H1 (cell line): ENCODE data around the gene CUEDC1. TPM values are rescaled to one million over a fixed set of nuclear protein-coding genes. Genes with fewer than 3 reads are reported as not detected.

ENCODE experiments used
- CTCF ChIA-PET: fragments of 300-600 bp; sonication (Branson Sonifier 250); formaldehyde crosslinking; loops from one replicate; lab custom pipeline; 2021; ENCODE audit not compliant: partially characterized antibody; lab: Charles Lee
- POLR2A ChIA-PET: fragments of 300-600 bp; sonication (Branson Sonifier 250); formaldehyde crosslinking; loops from one replicate; lab custom pipeline; 2021; ENCODE audit warnings: inconsistent platforms; ENCODE audit not compliant: partially characterized antibody; lab: Charles Lee
- DNase-seq, 2 experiments: peaks; one replicate each; pipeline versions ENCODE4 v3.0.0 to v3.0.0-alpha.2; 2010 to 2022; ENCODE audit warnings: low spot score in 2 of 2, low read depth in 1 of 2, mixed read lengths in 1 of 2
- FAIRE-seq: peaks from 2 replicates; lab custom pipeline; 2011; peaks lifted over from hg19 to GRCh38; lab: Jason Lieb, UNC
- H2AFZ ChIP-seq: 2 replicates; pipeline ENCODE4 v1.8.1; 2012; ENCODE audit warnings: low read length, inconsistent platforms
- H2AK5ac ChIP-seq: 2 replicates; pipeline ENCODE4 v1.6.1; 2013; ENCODE audit warnings: low read depth, low read length
- H2BK120ac ChIP-seq: replicated peaks from 2 replicates; pipeline ENCODE3; 2013; ENCODE audit warnings: low read depth, low read length, inconsistent platforms
- H2BK12ac ChIP-seq: 2 replicates; pipeline ENCODE4 v1.6.1; 2013; ENCODE audit warnings: low read depth, low read length
- H2BK15ac ChIP-seq: 2 replicates; pipeline ENCODE4 v1.6.1; 2013; ENCODE audit warnings: low read length
- H2BK20ac ChIP-seq: 2 replicates; pipeline ENCODE4 v1.6.1; 2013; ENCODE audit warnings: low read length
- H2BK5ac ChIP-seq: 2 replicates; pipeline ENCODE4 v1.6.1; 2013; ENCODE audit warnings: low read depth, low read length
- H3K14ac ChIP-seq: 2 replicates; pipeline ENCODE4 v1.6.1; 2013; ENCODE audit warnings: inconsistent platforms; ENCODE audit not compliant: insufficient read length
- H3K18ac ChIP-seq: 2 replicates; pipeline ENCODE4 v1.6.1; 2013; ENCODE audit warnings: low read length; ENCODE audit errors: extremely low read depth
- H3K23ac ChIP-seq: 2 replicates; pipeline ENCODE4 v1.6.1; 2013; ENCODE audit warnings: inconsistent platforms; ENCODE audit not compliant: insufficient read length
- H3K23me2 ChIP-seq: 2 replicates; pipeline ENCODE4 v1.6.1; 2013; ENCODE audit warnings: low read depth, low read length
- H3K27ac ChIP-seq: 2 replicates; pipeline ENCODE4 v1.6.1; 2011; ENCODE audit warnings: low read depth, low read length, inconsistent platforms
- H3K27me3 ChIP-seq, 4 experiments: replicated peaks in 1 of 4; 1 replicate in 1 of 4; 2 replicates in 3 of 4; pipeline versions ENCODE4 v1.6.1 to v1.8.1; 2011 to 2013; ENCODE audit warnings: low read length in 3 of 4, mild to moderate bottlenecking in 3 of 4, inconsistent platforms in 2 of 4, mixed read lengths in 2 of 4, moderate library complexity in 1 of 4; ENCODE audit not compliant: control insufficient read depth in 3 of 4, insufficient read depth in 3 of 4; ENCODE audit errors: extremely low read depth in 1 of 4
- H3K36me3 ChIP-seq, 4 experiments: 2 replicates each; pipeline versions ENCODE4 v1.6.1 to v1.8.1; 2011 to 2013; ENCODE audit warnings: mild to moderate bottlenecking in 4 of 4, low read length in 3 of 4, moderate library complexity in 2 of 4, control low read depth in 1 of 4, inconsistent platforms in 1 of 4; ENCODE audit not compliant: insufficient read depth in 4 of 4, control insufficient read depth in 2 of 4
- H3K4ac ChIP-seq: replicated peaks from 2 replicates; pipeline ENCODE3; 2013; ENCODE audit warnings: low read length, low read depth, mixed read lengths, inconsistent platforms; ENCODE audit not compliant: insufficient read length
- H3K4me1 ChIP-seq, 4 experiments: replicated peaks in 1 of 4; 1 replicate in 1 of 4; 2 replicates in 3 of 4; pipeline versions ENCODE4 v1.6.1 to v1.8.1; 2011 to 2013; ENCODE audit warnings: low read length in 3 of 4, inconsistent platforms in 2 of 4, mixed read lengths in 1 of 4; ENCODE audit not compliant: insufficient read depth in 4 of 4, control insufficient read depth in 3 of 4
- H3K4me2 ChIP-seq, 2 experiments: 2 replicates each; pipeline versions ENCODE4 v1.6.1 to v1.8.1; 2011 to 2013; ENCODE audit warnings: low read depth in 2 of 2, low read length in 2 of 2, control low read depth in 1 of 2, inconsistent platforms in 1 of 2, mild to moderate bottlenecking in 1 of 2; ENCODE audit not compliant: insufficient read depth in 1 of 2
- H3K4me3 ChIP-seq, 4 experiments: fragments of 200-600, 300-600 bp in 1 of 4; sonication (generic), shearing (Covaris generic), sonication (Bioruptor Twin) in 1 of 4; 2 replicates each; pipeline versions ENCODE4 v1.5.1 to v1.8.1; 2011 to 2016; ENCODE audit warnings: low read length in 4 of 4, low read depth in 3 of 4, control low read depth in 2 of 4, inconsistent platforms in 2 of 4, mild to moderate bottlenecking in 2 of 4, mixed read lengths in 1 of 4, moderate library complexity in 1 of 4; ENCODE audit not compliant: insufficient read depth in 2 of 4; ENCODE audit errors: extremely low read depth in 1 of 4
- H3K56ac ChIP-seq: replicated peaks from 2 replicates; pipeline ENCODE3; 2013; ENCODE audit warnings: low read depth, mild to moderate bottlenecking, mixed read lengths, low read length, inconsistent platforms; ENCODE audit not compliant: insufficient read length
- H3K79me1 ChIP-seq: 2 replicates; pipeline ENCODE4 v1.6.1; 2013; ENCODE audit warnings: low read depth, low read length, control low read depth
- H3K79me2 ChIP-seq, 2 experiments: 2 replicates each; pipeline versions ENCODE4 v1.6.1 to v1.8.1; 2012 to 2013; ENCODE audit warnings: low read length in 2 of 2, mild to moderate bottlenecking in 2 of 2, inconsistent platforms in 1 of 2; ENCODE audit not compliant: insufficient read depth in 2 of 2, control insufficient read depth in 1 of 2
- H3K9ac ChIP-seq, 4 experiments: replicated peaks in 1 of 4; 1 replicate in 1 of 4; 2 replicates in 3 of 4; pipeline versions ENCODE4 v1.6.1 to v1.8.1; 2011 to 2013; ENCODE audit warnings: low read depth in 3 of 4, low read length in 3 of 4, control low read depth in 2 of 4, mild to moderate bottlenecking in 2 of 4, moderate library complexity in 2 of 4, inconsistent platforms in 1 of 4; ENCODE audit errors: extremely low read depth in 1 of 4
- H3K9me3 ChIP-seq, 2 experiments: 2 replicates each; pipeline versions ENCODE4 v1.6.1 to v1.8.1; 2012 to 2013; ENCODE audit warnings: mild to moderate bottlenecking in 2 of 2, moderate library complexity in 2 of 2, control low read depth in 1 of 2, inconsistent platforms in 1 of 2, low read depth in 1 of 2, low read length in 1 of 2, mixed read lengths in 1 of 2; ENCODE audit not compliant: insufficient read depth in 2 of 2
- H4K20me1 ChIP-seq, 2 experiments: replicated peaks in 1 of 2; 2 replicates each; pipeline versions ENCODE3 to v1.8.1; 2011 to 2013; ENCODE audit warnings: inconsistent platforms in 2 of 2, low read length in 2 of 2, mild to moderate bottlenecking in 1 of 2; ENCODE audit not compliant: insufficient read depth in 2 of 2, control insufficient read depth in 1 of 2
- H4K5ac ChIP-seq: 2 replicates; pipeline ENCODE4 v1.6.1; 2013; ENCODE audit warnings: low read length, low read depth, mixed read lengths, inconsistent platforms; ENCODE audit not compliant: insufficient read length
- H4K8ac ChIP-seq: 2 replicates; pipeline ENCODE4 v1.8.0; 2013; ENCODE audit warnings: mild to moderate bottlenecking, moderate library complexity, low read length, inconsistent platforms; ENCODE audit not compliant: insufficient read depth; ENCODE audit errors: extremely low read depth
- H4K91ac ChIP-seq: replicated peaks from 2 replicates; pipeline ENCODE3; 2013; ENCODE audit warnings: low read length, mixed read lengths, inconsistent platforms; ENCODE audit not compliant: insufficient read length
- SP2 ChIP-seq: IDR thresholded peaks from 2 replicates; pipeline ENCODE4 v1.6.1; 2012; ENCODE audit warnings: mild to moderate bottlenecking, low read length, inconsistent platforms
- WGBS, 2 experiments: shearing (Covaris generic) in 1 of 2; methylation state at CpG; one replicate each; pipeline versions ENCODE4 v1.1.6 to v1.1.7; 2013 to 2015; ENCODE audit warnings: low lambda C conversion rate in 2 of 2, mixed read lengths in 2 of 2, inconsistent platforms in 1 of 2, low coverage in 1 of 2, missing lambda C conversion rate in 1 of 2; ENCODE audit not compliant: insufficient replicate concordance in 2 of 2, insufficient coverage in 1 of 2, insufficient read length in 1 of 2; ENCODE audit errors: extremely low coverage in 1 of 2, missing lambda C conversion rate in 1 of 2; 5-methylcytosine and 5-hydroxymethylcytosine counted together
- polyA plus RNA-seq, 7 experiments: library from polyadenylated mRNA; depleted of rRNA in 3 of 7; stranded (reverse) in 5 of 7; unstranded in 2 of 7; fragments of >200 nt in 5 of 7; fragments of 200-250 nt in 2 of 7; gene quantifications; 1 replicate in 5 of 7; 2 replicates in 1 of 7; 4 replicates in 1 of 7; pipeline versions ENCODE4 v1.2.1 to v1.2.3, GENCODE V29; 2011 to 2013; ENCODE audit warnings: missing spikeins in 2 of 7, mixed read lengths in 2 of 7
- total RNA-seq: library from RNA; stranded (reverse); fragmentation: NEBNext Ultra II Directional; extraction: Animal tissue kit (Norgen Biotek cat#: 25700); gene quantifications from 2 replicates; pipeline ENCODE4 v1.2.1, GENCODE V29; 2021

CUEDC1 gene
- total and polyA plus RNA-seq, 2 of the 8 experiments (the other 6 are each of a cell fraction or from before 2014, with no cell fraction given), result 4.0 to 10.7 TPM

- H3K27ac ChIP-seq, result no peak overlapping the region
Measured at GRCh38 chr17:57994436-57994835, 39.2 kb upstream of the CUEDC1 start.

More at GRCh38 chr17:57994436-57994835, 39.2 kb upstream of the CUEDC1 start:
- FAIRE-seq, result no peak
- DNase-seq, result no peak
- Histone ChIP-seq H3K4me2 (no peak overlapping the region), H3K18ac (no peak overlapping the region), H4K91ac (no peak overlapping the region), H3K27me3 (no peaks in the 10 kb centered on the region), H2BK15ac (no peak overlapping the region), H3K4me1 (peaks cover 0 to 9% (median 0%) of the 10 kb centered on the region in 4 experiments; a peak in 1 of 7 replicates), H3K4me3 (no peak overlapping the region), H3K14ac (no peak overlapping the region), H3K79me1 (no peaks in the 10 kb centered on the region), H4K20me1 (peaks cover 0 to 6% of the 10 kb centered on the region in 2 experiments), H3K79me2 (0 out of 4 replicates have a peak, but pooled peaks cover 0 to 3% of the 10 kb centered on the region in 2 experiments), H2BK12ac (no peak overlapping the region), H2AK5ac (no peak overlapping the region), H3K23ac (no peak overlapping the region), H2BK20ac (no peak overlapping the region), H2BK5ac (no peak overlapping the region), H3K4ac (no peak overlapping the region), H2BK120ac (no peak overlapping the region), H2AFZ (no peak overlapping the region), H4K5ac (no peak overlapping the region), H3K23me2 (no peaks in the 10 kb centered on the region), H3K36me3 (peaks cover 0 to 20% (median 9%) of the 10 kb centered on the region in 4 experiments; a peak in 3 of 8 replicates), H3K9me3 (no peaks in the 10 kb centered on the region), H3K56ac (no peak overlapping the region), H3K9ac (no peak overlapping the region), H4K8ac (no peak overlapping the region)
- ChIA-PET CTCF (interaction anchor here (0.5 to 15.0 kb wide), 24 partner anchors 8 to 254 kb away, joined by 3 to 384 read pairs (median 4); partner anchors contain the start of genes MRPS23 and SRSF1), POLR2A (interaction anchor here (0.9 to 28.0 kb wide), 12 partner anchors 8 to 163 kb away, joined by 3 to 672 read pairs (median 10); partner anchors contain the start of genes DYNLL2, MRPS23 and SRSF1)
- WGBS, 2 experiments, result 75% methylated on average over 2 of the region's 2 CpGs; no CpG with 5 or more reads in 1 of the 2 experiments
- no peak for TF ChIP-seq SP2
